ENCODE data around the gene THAP3.

DNA sequence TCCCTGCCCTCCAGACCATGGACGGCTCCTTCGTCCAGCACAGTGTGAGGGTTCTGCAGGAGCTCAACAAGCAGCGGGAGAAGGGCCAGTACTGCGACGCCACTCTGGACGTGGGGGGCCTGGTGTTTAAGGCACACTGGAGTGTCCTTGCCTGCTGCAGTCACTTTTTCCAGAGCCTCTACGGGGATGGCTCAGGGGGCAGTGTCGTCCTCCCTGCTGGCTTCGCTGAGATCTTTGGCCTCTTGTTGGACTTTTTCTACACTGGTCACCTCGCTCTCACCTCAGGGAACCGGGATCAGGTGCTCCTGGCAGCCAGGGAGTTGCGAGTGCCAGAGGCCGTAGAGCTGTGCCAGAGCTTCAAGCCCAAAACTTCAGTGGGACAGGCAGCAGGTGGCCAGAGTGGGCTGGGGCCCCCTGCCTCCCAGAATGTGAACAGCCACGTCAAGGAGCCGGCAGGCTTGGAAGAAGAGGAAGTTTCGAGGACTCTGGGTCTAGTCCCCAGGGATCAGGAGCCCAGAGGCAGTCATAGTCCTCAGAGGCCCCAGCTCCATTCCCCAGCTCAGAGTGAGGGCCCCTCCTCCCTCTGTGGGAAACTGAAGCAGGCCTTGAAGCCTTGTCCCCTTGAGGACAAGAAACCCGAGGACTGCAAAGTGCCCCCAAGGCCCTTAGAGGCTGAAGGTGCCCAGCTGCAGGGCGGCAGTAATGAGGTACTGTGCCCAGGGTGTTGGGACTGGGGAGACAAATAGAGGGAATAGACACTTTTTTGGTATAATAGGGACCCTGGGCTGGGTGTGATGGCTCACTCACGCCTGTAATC, 43.9 kb upstream of the THAP3 start:
- TF ChIP-seq EP300 (IDR thresholded peaks at IDR 0.05) (no peak), POLR2A (IDR thresholded peaks at IDR 0.05) (no peak), POLR2AphosphoS5 (IDR thresholded peaks at IDR 0.05) (no peak)
- TF ChIP-seq, protein P1, sequence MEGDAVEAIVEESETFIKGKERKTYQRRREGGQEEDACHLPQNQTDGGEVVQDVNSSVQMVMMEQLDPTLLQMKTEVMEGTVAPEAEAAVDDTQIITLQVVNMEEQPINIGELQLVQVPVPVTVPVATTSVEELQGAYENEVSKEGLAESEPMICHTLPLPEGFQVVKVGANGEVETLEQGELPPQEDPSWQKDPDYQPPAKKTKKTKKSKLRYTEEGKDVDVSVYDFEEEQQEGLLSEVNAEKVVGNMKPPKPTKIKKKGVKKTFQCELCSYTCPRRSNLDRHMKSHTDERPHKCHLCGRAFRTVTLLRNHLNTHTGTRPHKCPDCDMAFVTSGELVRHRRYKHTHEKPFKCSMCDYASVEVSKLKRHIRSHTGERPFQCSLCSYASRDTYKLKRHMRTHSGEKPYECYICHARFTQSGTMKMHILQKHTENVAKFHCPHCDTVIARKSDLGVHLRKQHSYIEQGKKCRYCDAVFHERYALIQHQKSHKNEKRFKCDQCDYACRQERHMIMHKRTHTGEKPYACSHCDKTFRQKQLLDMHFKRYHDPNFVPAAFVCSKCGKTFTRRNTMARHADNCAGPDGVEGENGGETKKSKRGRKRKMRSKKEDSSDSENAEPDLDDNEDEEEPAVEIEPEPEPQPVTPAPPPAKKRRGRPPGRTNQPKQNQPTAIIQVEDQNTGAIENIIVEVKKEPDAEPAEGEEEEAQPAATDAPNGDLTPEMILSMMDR (IDR thresholded peaks at IDR 0.05), result no peak

Measured in upper lobe of left lung (tissue), 4 donors.